ENCODE measurements around the gene ARMS2. TPM values are rescaled to one million over a fixed set of nuclear protein-coding genes. Genes with fewer than 3 reads are reported as not detected.

ARMS2 gene
- total and polyA plus RNA-seq, 2 experiments from 2014 or later: not detected

DNA sequence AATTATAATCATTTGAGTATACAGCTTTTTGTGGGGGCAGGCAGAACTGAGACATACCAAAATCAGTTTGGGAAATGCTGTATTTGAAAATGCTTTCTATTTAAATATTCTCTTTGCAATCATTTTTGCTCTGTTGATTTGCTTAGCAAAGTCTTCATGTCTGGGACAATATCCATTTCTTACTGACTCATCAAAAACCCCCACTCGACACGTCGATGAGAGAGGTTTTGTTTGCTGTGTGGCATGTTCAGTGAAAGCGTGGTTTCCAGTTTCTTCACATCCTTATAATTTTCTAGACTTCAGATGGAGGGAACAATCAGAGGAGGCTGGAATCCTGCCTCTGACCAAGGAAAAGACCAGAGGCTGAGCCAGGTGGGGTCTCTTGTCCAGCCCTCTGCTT lies 35.8 kb downstream of the ARMS2 start:
- no peaks in the 10 kb centered on the region for H3K36me3 ChIP-seq (ENCODE audit: insufficient read depth)
- no peak overlapping the region for H3K4me3 ChIP-seq
- H2AFZ ChIP-seq: no peak overlapping the region
- H3K4me1 Mint-ChIP-seq: peaks cover 9% of the 10 kb centered on the region
- no peaks in the 10 kb centered on the region; the same call in 1 of the 2 replicates for H3K4me1 ChIP-seq (ENCODE audit: insufficient read depth)
- H3F3A ChIP-seq (replicated peaks; ENCODE audit: low read depth): no peaks in the 10 kb centered on the region
- no peak overlapping the region for H3K27ac ChIP-seq (ENCODE audit: low read depth)
- H3K36me3 Mint-ChIP-seq (ENCODE audit: low read depth): no peaks in the 10 kb centered on the region
- H4K20me1 ChIP-seq (replicated peaks; ENCODE audit: insufficient read depth): no peaks in the 10 kb centered on the region
- DNase-seq (ENCODE audit: low spot score) (no peak), ATAC-seq (no peak)
- H3K79me2 ChIP-seq (replicated peaks; ENCODE audit: insufficient read depth): no peaks in the 10 kb centered on the region
- H3K27ac Mint-ChIP-seq: no peak overlapping the region
- H3K27me3 Mint-ChIP-seq (ENCODE audit: insufficient read depth, low read depth, poor library complexity): peaks cover 13% of the 10 kb centered on the region
- no peak for TF ChIP-seq ZNF114 (CRISPR knock-in tag; IDR thresholded peaks at IDR 0.05)
- TF ChIP-seq, protein P1, sequence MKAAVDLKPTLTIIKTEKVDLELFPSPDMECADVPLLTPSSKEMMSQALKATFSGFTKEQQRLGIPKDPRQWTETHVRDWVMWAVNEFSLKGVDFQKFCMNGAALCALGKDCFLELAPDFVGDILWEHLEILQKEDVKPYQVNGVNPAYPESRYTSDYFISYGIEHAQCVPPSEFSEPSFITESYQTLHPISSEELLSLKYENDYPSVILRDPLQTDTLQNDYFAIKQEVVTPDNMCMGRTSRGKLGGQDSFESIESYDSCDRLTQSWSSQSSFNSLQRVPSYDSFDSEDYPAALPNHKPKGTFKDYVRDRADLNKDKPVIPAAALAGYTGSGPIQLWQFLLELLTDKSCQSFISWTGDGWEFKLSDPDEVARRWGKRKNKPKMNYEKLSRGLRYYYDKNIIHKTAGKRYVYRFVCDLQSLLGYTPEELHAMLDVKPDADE (IDR thresholded peaks at IDR 0.05): no peak
- TF ChIP-seq NANOG (IDR thresholded peaks at IDR 0.05; ENCODE audit: borderline replicate concordance): no peak
- no peak for TF ChIP-seq EZH2phosphoT487 (IDR thresholded peaks at IDR 0.05; ENCODE audit: unreplicated experiment)
- TF ChIP-seq CTCF (conservative IDR thresholded peaks at IDR 0.05; ENCODE audit: low read depth in 2 of 2): no peak
- H3K9me2 ChIP-seq (ENCODE audit: insufficient read depth): no peaks in the 10 kb centered on the region
- no peaks in the 10 kb centered on the region for H3K27me3 ChIP-seq (ENCODE audit: insufficient read depth)
- no peak overlapping the region for H3K4me2 ChIP-seq
- no peak overlapping the region for H3K4me3 Mint-ChIP-seq
- no peaks in the 10 kb centered on the region for H3K9me3 Mint-ChIP-seq

DNA sequence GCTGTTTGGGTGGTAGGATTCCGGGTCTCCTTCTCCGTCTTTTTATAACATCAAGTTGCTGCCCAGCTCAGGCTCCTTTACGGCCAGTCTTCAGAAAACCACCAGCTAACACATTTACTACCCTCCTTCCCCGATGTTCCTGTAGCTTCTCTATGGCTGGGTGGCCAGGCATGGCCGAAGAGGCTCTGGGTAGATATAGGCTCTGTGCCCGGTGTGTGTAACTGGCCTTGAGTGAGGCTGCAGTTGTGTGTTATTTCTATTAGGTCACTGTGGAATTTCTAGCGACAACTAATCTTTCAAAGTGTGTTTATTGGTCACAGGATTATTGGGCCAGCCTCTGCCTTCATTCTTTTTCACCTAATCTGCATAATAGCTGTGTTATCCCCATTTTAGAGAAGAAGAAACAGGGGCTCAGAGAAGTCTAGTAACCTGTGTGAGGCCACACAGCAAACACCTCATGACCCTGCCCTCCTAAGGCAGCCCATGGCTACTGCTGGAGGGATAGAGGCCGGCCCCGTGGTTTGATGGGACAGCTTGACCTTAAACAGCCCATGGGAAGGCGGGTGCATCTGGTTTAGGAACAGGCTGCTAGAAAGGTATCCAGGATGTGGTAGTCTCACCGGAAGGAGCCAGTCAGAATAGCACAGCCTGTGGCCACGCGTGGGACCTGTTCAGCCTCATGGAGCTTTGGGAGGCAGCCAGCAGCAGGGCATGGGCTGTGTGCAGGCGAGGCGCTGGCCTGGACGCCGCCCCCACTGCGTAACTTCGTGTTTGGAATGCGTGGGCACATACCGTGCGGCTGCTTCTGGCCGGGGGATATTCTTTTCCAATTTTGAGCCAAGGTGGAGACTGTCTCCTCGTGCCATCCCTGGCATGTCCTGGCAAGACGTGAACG lies 36.6 kb downstream of the ARMS2 start:
- ATAC-seq: peak; percentile 16; the same call in 1 of the 3 replicates
- Histone ChIP-seq H3K4me2 (no peak overlapping the region), H2AFZ (no peak overlapping the region), H3K4me1 (ENCODE audit: insufficient read depth) (peaks cover 4% of the 10 kb centered on the region; the same call in 1 of the 2 replicates), H3K9me2 (ENCODE audit: insufficient read depth) (no peaks in the 10 kb centered on the region), H3K27ac (ENCODE audit: low read depth) (no peak overlapping the region), H3K27me3 (ENCODE audit: insufficient read depth) (no peaks in the 10 kb centered on the region), H3K4me3 (no peak overlapping the region), H3K79me2 (replicated peaks; ENCODE audit: insufficient read depth) (no peaks in the 10 kb centered on the region), H4K20me1 (replicated peaks; ENCODE audit: insufficient read depth) (no peaks in the 10 kb centered on the region), H3K36me3 (ENCODE audit: insufficient read depth) (no peaks in the 10 kb centered on the region), H3F3A (replicated peaks; ENCODE audit: low read depth) (no peaks in the 10 kb centered on the region)
- Mint-ChIP-seq H3K9me3 (no peaks in the 10 kb centered on the region), H3K4me3 (no peak overlapping the region), H3K27ac (no peak overlapping the region), H3K27me3 (ENCODE audit: insufficient read depth, low read depth, poor library complexity) (peaks cover 13% of the 10 kb centered on the region), H3K4me1 (peaks cover 6% of the 10 kb centered on the region), H3K36me3 (ENCODE audit: low read depth) (no peaks in the 10 kb centered on the region)
- DNase-seq (ENCODE audit: low spot score): peak; percentile 15
- TF ChIP-seq EZH2 (IDR thresholded peaks at IDR 0.05; ENCODE audit: low read depth, unreplicated experiment) (no peak), JUNB (IDR thresholded peaks at IDR 0.05; ENCODE audit: unreplicated experiment) (no peak), ZNF114 (CRISPR knock-in tag; IDR thresholded peaks at IDR 0.05) (no peak), CTCF (conservative IDR thresholded peaks at IDR 0.05; ENCODE audit: low read depth in 2 of 2) (no peak), EZH2phosphoT487 (IDR thresholded peaks at IDR 0.05; ENCODE audit: unreplicated experiment) (no peak), CREB1 (CRISPR knock-in tag; IDR thresholded peaks at IDR 0.05; ENCODE audit: low read depth) (no peak), POLR2AphosphoS5 (IDR thresholded peaks at IDR 0.05; ENCODE audit: low read depth) (no peak), REST (IDR thresholded peaks at IDR 0.05; ENCODE audit: unreplicated experiment) (no peak)

Data from GM23338 (cell line).